Measurements from ENCODE around the gene MGLL. TPM values are rescaled to one million over a fixed set of nuclear protein-coding genes. Genes with fewer than 3 reads are reported as not detected.

MGLL gene
- total RNA-seq, 1 experiment from 2014 or later, result 10.5 TPM

GRCh38 chr3:127789990-127790881 lies 32.1 kb downstream of the MGLL start:
- DNase-seq (ENCODE audit: low read depth), result no peak

GRCh38 chr3:127789051-127789450 lies 33.3 kb downstream of the MGLL start:
- DNase-seq (ENCODE audit: low read depth), result no peak

- no peak for DNase-seq (ENCODE audit: low read depth)
Observed at GRCh38 chr3:127788451-127788909, 33.8 kb downstream of the MGLL start.

GRCh38 chr3:127787571-127788365 lies 34.5 kb downstream of the MGLL start:
- DNase-seq (ENCODE audit: low read depth), result no peak

GRCh38 chr3:127787071-127787490 lies 35.2 kb downstream of the MGLL start:
- no peak for DNase-seq (ENCODE audit: low read depth)

GRCh38 chr3:127786353-127787070 lies 35.8 kb downstream of the MGLL start:
- no peak for DNase-seq (ENCODE audit: low read depth)

GRCh38 chr3:127785711-127786265 lies 36.5 kb downstream of the MGLL start:
- no peak for DNase-seq (ENCODE audit: low read depth)

- no peak for DNase-seq (ENCODE audit: low read depth)
Observed at GRCh38 chr3:127784865-127785710, 37.2 kb downstream of the MGLL start.

GRCh38 chr3:127784283-127784682 lies 38.0 kb downstream of the MGLL start:
- no peak for DNase-seq (ENCODE audit: low read depth)

GRCh38 chr3:127783642-127784160 lies 38.6 kb downstream of the MGLL start:
- DNase-seq (ENCODE audit: low read depth), result no peak

- DNase-seq (ENCODE audit: low read depth), result no peak
Observed at GRCh38 chr3:127783166-127783565, 39.1 kb downstream of the MGLL start.

GRCh38 chr3:127781411-127782001 lies 40.8 kb downstream of the MGLL start:
- DNase-seq (ENCODE audit: low read depth), result no peak

- no peak for DNase-seq (ENCODE audit: low read depth)
Observed at GRCh38 chr3:127780536-127781400, 41.5 kb downstream of the MGLL start.

- DNase-seq (ENCODE audit: low read depth), result peak; percentile 86
Observed at GRCh38 chr3:127779747-127780146, 42.6 kb downstream of the MGLL start.

- DNase-seq (ENCODE audit: low read depth), result no peak
Observed at GRCh38 chr3:127777921-127778656, 44.2 kb downstream of the MGLL start.

- DNase-seq (ENCODE audit: low read depth), result no peak
Observed at GRCh38 chr3:127777332-127777731, 45.0 kb downstream of the MGLL start.

GRCh38 chr3:127776347-127776746 lies 46.0 kb downstream of the MGLL start:
- no peak for DNase-seq (ENCODE audit: low read depth)

Measured in HT1080 (cell line).